ENCODE results near the gene UNC5B. TPM values are rescaled to one million over a fixed set of nuclear protein-coding genes. Genes with fewer than 3 reads are reported as not detected.
"Not testable (repeated sequence)": the region's sequence is repeated elsewhere in the genome, so short reads cannot be mapped to it uniquely, and the experiment has no call there.

UNC5B gene
- total RNA-seq, 1 experiment from 2014 or later, result 14.4 TPM

DNA sequence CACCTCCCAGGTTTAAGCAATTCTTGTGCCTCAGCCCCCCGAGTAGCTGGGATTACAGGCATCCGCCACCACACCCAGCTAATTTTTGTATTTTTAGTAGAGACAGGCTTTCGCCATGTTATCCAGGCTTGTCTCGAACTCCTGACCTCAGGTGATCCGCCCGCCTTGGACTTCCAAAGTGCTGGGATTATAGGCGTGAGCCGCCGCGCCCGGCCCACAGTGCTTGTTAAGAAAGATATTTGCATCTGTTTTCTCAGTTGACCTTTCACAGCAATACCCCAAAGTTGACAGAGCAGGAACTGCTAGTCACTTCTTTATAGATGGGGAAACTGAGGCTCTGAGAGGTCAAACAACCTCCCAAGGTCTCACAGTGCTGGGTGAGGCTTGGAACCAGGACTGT lies 60.6 kb downstream of the UNC5B start:
- in situ Hi-C loops (cut with HindIII; ENCODE audit: low sequenced_read_pairs); DNase-seq (ENCODE audit: low spot score): not testable (repeated sequence)

DNA sequence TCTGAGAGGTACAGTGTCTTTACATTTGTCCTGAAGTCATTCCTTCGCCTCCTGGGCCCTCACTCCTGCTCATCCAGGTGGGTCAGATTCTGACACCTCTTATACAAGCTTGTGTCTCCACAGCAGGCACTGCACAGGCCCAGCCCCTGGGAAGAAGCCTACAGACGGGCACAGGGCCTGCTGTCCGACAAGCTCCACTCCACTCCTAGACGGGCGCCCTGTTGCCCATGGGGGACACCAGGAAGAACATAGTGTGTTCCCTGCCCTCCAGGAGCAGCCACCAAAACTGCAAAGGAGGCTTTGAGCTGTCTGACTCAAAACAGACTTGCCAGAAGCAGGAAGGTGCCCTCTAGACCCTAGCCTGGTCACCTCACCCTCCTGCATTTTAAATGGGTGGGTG lies 61.1 kb downstream of the UNC5B start:
- in situ Hi-C loops (cut with HindIII; ENCODE audit: low sequenced_read_pairs), result no loop called here
- no peak for DNase-seq (ENCODE audit: low spot score)

DNA sequence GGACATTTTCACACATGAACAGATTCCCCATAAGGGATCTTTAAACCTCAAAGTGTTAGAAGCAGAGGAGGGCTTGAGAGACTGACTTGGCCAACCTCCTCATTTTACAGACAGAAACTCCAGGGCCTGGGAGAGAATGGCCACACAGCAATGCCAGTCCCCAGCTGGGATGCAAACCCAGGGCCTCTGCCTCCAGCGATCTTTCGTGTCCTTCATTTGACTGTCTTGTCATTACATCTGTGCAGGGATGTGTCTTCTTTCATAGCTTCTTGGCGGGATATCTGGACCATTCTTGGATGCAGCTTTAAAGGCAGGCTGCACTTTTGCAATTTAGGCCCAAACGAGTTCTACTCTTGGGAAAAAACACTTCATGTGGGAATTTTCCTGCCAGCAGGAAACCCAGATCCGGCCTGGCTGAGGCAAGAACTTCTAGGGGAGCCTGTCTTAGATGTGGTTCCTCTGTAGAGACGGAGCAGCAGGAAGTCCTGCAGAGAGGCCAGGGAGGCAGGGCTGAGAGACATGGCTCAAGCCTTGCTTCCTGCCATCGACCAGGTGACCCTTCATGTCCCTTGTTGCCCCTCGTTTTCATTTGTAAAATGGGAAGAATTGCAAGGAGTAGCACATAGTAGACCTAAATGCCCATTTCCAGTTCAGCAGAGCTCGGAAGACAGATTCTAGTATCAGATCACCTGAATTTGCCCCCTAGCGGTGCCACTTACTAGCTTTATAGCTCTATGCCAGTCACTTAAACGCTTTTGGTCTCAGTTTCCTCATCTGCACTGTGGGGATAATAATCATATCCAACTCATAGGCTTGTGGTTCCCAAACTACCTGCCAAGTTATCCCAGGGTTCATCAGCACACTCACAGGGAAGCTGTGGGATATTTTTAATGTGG lies 62.8 kb downstream of the UNC5B start:
- no peak for DNase-seq (ENCODE audit: low spot score)
- in situ Hi-C loops (cut with HindIII; ENCODE audit: low sequenced_read_pairs), result no loop called here

DNA sequence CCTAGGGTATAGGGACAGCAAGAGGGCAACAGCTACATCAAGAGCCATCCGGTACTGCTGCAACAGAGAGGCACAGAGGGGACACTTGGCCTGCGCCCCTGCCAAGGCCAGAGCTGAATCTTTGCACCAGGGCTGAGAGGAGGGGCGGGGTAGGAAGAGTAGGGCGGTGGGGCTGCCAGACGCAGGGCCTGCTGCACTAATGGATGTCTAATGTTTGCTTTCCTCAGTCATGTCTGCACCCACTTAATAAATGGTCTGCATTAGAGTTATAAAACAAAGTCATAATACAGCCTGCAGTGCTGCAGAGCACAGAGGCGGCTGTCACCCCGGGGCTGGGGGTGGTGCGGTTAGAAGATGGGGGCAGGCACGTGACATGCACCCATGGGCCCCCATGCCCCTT lies 64.5 kb downstream of the UNC5B start:
- DNase-seq (ENCODE audit: low spot score), result no peak
- in situ Hi-C loops (cut with HindIII; ENCODE audit: low sequenced_read_pairs), result no loop called here

DNA sequence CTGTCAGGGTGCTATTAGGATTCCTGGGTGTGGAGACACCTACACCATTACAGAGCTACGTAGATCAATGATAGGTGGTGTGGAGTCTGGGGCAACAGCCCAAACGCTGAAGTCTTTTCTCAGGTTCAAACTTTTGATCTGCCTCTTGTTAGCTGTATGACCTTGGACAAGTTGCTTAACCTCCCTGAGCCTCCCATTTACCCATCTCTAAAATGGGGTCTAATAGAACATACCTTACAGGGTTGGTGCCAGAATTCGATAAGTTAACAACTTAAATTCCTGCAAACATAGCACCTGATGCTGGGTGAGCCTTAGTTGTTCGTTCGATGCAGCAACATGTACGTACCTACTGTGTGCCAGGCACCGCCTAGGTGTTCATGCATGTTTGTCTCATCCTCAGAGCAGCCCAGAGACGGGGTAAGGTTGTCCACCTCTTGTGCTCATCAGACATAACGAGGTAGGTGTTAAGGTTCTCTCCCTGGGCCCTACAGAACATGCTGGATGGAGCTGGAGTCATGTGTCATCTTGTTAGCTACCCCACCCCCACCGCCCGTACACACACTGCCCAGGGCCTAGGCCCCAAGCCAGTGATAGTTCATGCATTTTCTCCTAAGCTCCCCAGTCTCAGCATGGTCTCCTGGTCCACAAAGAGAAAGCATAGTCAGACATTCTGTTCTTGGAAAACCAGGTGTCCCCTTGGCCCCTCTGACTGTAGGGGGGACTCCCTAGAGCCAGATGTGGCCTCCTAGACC lies 65.7 kb downstream of the UNC5B start:
- no peak for DNase-seq (ENCODE audit: low spot score)
- in situ Hi-C loops (cut with HindIII; ENCODE audit: low sequenced_read_pairs), result no loop called here

GRCh38 chr10:71278691-71279588 lies 66.6 kb downstream of the UNC5B start:
- in situ Hi-C loops (cut with HindIII; ENCODE audit: low sequenced_read_pairs), result no loop called here
- DNase-seq (ENCODE audit: low spot score), result peak; percentile 72

DNA sequence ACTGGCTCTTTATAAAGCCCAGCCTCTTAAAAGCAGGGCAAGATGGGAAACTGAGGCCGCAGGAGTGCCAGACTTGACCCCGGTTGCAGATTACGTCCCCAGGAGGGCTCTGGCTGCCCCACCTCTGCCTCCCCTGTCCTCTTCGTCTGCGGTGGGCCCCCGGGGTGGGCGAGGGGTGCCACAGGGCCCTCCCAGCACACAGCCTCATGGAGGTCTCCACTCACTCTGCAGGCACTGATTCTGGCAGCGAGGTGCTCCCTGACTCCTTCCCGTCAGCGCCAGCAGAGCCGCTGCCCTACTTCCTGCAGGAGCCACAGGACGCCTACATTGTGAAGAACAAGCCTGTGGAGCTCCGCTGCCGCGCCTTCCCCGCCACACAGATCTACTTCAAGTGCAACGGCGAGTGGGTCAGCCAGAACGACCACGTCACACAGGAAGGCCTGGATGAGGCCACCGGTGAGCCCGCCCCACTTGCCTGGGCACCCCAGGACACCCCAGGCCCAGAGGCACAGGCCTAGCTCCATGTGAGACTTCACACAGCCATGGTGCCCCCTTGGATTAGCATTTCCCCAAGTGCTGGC lies 67.3 kb downstream of the UNC5B start:
- peak; percentile 73 for DNase-seq (ENCODE audit: low spot score)
- in situ Hi-C loops (cut with HindIII; ENCODE audit: low sequenced_read_pairs), result no loop called here

- DNase-seq (ENCODE audit: low spot score), result no peak
- in situ Hi-C loops (cut with HindIII; ENCODE audit: low sequenced_read_pairs), result no loop called here
Observed at GRCh38 chr10:71280216-71280615, 67.8 kb downstream of the UNC5B start.

DNA sequence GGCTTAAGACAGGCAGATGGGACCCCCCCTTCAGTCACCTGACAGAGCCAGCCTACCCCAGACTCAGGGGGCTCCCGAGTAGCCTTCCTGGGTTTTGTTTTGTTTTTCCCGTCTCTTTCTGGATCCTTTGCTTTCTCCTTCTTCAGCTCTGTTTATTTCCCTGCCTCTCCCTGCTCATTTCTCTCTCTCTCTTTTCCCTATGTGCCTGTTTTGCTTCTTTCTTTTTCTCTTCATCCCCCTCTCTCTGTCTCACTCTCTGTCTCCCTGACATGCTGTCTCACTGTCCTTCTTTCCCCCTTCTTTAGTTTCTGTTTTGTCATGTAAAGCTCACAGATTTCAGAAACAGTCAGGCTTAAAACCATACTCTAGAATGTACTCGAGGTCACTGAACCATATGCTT lies 68.5 kb downstream of the UNC5B start:
- in situ Hi-C loops (cut with HindIII; ENCODE audit: low sequenced_read_pairs), result no loop called here
- DNase-seq (ENCODE audit: low spot score), result no peak

DNA sequence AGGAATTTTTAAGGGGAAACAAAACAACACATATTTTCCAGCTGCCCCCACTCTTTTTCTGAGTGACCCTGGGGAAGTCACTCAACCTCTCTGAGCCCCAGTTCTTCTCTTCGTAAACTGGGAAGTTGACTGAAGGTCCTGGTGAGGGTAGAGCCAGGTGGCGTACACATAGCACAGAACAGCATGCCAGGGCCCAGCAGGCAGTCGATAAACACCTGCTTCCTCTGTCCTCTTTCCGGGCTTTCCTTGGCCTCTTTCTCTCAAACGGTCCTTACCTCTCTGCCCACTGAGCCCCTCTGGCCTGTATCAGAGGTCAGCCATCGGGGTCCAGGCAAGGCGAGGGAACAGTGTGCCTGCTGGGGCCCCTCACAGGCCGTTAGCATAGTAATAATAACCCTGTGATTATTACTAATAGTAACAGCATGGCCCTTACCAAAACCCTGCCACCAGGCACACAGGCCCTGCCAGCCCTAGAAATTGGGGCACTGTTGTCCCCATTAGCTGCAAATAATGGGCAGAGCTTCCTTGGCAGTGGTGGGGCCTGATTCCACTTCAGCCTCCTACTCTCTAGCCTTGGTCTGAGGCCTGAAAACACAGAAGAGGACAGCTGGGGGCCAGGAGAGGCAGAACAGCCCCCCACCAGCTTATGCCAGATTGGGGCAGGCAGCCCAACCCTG lies 69.4 kb downstream of the UNC5B start:
- DNase-seq (ENCODE audit: low spot score), result peak; percentile 86
- in situ Hi-C loops (cut with HindIII; ENCODE audit: low sequenced_read_pairs), result no loop called here

DNA sequence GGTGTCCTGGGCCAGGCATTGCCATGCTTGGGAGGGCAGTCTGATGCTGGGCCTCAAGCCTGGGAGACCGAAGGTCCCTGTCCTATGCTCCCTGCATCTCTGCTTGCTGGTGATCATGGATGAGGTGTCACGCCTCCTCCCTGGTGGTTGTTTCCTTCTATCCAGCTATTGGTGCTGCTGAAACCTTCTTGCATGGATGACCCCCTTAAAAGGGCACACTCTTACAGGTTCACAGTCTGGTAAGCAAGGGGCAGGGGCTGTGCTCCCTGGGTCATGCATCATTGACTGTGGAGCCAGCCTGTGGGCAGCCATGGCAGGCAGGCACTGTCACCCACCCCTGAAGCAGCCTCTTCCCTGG lies 69.9 kb downstream of the UNC5B start:
- in situ Hi-C loops (cut with HindIII; ENCODE audit: low sequenced_read_pairs), result no loop called here

GRCh38 chr10:71283410-71283809 lies 71.0 kb downstream of the UNC5B start:
- no peak for DNase-seq (ENCODE audit: low spot score)
- in situ Hi-C loops (cut with HindIII; ENCODE audit: low sequenced_read_pairs), result no loop called here

More for the DNA sequence above, 69.9 kb downstream of the UNC5B start:
- DNase-seq (ENCODE audit: low spot score), result no peak

- DNase-seq (ENCODE audit: low spot score), result no peak
- in situ Hi-C loops (cut with HindIII; ENCODE audit: low sequenced_read_pairs), result no loop called here
Observed at GRCh38 chr10:71283876-71284275, 71.5 kb downstream of the UNC5B start.

GRCh38 chr10:71284544-71285179 lies 72.3 kb downstream of the UNC5B start:
- in situ Hi-C loops (cut with HindIII; ENCODE audit: low sequenced_read_pairs), result no loop called here
- DNase-seq (ENCODE audit: low spot score), result no peak

- in situ Hi-C loops (cut with HindIII; ENCODE audit: low sequenced_read_pairs), result no loop called here
- DNase-seq (ENCODE audit: low spot score), result peak; percentile 84
Observed at GRCh38 chr10:71285180-71285545, 72.8 kb downstream of the UNC5B start.

DNA sequence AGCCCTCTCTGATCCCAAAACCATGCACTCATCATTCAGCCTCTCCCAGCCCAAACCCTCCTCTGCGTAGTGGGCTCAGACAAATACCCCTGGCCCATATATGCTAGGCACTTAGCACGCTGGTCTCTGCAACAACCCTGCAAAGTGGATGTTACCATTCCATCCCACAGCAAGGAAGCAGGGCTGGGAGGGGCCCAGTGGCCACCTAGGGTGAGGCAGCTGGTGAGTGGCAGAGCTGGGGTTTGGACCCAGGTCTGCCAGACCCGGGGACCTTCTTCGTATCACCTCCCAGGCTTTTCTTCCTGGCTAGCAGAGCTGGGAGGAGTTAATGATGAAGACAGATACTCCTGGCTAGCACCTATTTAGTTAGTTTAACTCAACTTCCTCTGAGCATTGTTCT lies 73.6 kb downstream of the UNC5B start:
- in situ Hi-C loops (cut with HindIII; ENCODE audit: low sequenced_read_pairs), result no loop called here
- DNase-seq (ENCODE audit: low spot score), result no peak

GRCh38 chr10:71286521-71287294 lies 74.3 kb downstream of the UNC5B start:
- no peak for DNase-seq (ENCODE audit: low spot score)
- in situ Hi-C loops (cut with HindIII; ENCODE audit: low sequenced_read_pairs), result no loop called here

- in situ Hi-C loops (cut with HindIII; ENCODE audit: low sequenced_read_pairs), result no loop called here
- DNase-seq (ENCODE audit: low spot score), result no peak
Observed at GRCh38 chr10:71287456-71287855, 75.1 kb downstream of the UNC5B start.
